ENCODE results near the gene FBN2. TPM values are rescaled to one million over a fixed set of nuclear protein-coding genes. Genes with fewer than 3 reads are reported as not detected.

FBN2 gene
- total and polyA plus RNA-seq, 5 experiments from 2014 or later, result 0.05 to 0.08 TPM; not detected in 3

DNA sequence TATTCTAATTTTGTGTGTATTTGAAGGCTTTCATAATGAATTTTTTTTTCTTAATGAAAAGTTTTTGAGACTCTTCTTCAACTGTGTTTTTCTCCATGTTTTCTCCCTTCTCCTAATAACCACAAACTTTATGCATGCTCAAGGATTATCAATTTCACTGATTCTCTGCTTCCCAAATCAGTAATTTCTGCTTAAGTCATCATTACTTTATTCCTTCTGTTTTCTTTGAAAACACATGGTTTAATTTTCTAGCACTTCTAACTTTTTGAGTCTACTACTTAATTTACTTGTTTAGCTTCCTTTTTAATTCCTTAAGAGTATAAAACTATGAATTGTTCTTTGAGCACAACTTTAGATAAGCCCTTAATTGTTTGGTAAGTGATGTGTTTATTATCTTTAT is 11.5 kb upstream of the FBN2 start:
- Mint-ChIP-seq H3K4me3 (no peak overlapping the region), H3K36me3 (peaks cover 0 to 14% (median 0%) of the 10 kb centered on the region in 3 donors), H3K9me3 (peaks cover 9 to 33% (median 22%) of the 10 kb centered on the region in 9 donors), H3K27me3 (peaks cover 0 to 4% (median 0%) of the 10 kb centered on the region in 5 donors), H3K4me1 (no peaks in the 10 kb centered on the region), H3K27ac (no peak overlapping the region)
- ATAC-seq (no peak), DNase-seq (no peak)
- POLR2A ChIA-PET, result no interaction called here

DNA sequence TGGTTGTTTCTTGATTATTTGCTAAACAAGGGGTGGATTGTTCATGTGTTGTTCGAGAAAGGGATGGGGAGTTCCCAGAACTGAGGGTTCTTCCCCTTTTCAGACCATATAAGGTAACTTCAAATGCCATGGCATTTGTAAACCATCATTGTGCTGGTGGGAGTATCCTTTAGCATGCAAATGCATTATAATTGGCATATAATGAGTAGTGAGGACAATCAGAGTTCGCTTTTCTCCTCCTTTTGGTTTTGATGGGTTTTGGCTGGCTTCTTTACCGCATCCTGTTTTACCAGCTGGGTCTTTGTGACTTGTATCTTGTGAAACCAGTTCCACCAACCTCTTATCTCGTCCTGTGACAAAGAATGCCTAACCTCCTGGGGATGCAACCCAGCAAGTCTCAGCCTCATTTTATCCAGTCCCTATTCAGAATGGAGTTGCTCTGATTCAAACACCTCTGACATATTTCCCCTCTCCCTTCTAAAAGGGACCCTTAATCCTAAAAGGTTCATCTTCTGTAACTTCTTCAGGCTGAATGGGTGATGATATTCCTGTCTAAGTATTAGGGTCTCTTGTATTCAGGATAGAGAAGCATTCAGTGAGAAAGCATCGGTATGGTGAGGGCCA is 8.7 kb upstream of the FBN2 start:
- H3K4me1 Mint-ChIP-seq, result no peaks in the 10 kb centered on the region
- no peak overlapping the region for H3K4me3 Mint-ChIP-seq
- peaks cover 5 to 24% (median 15%) of the 10 kb centered on the region in 9 donors for H3K9me3 Mint-ChIP-seq
- ATAC-seq (no peak), DNase-seq (no peak)
- no peaks in the 10 kb centered on the region for H3K27me3 Mint-ChIP-seq
- H3K36me3 Mint-ChIP-seq, result peaks cover 0 to 14% (median 2%) of the 10 kb centered on the region in 3 donors
- POLR2A ChIA-PET, result no interaction called here
- no peak overlapping the region for H3K27ac Mint-ChIP-seq

DNA sequence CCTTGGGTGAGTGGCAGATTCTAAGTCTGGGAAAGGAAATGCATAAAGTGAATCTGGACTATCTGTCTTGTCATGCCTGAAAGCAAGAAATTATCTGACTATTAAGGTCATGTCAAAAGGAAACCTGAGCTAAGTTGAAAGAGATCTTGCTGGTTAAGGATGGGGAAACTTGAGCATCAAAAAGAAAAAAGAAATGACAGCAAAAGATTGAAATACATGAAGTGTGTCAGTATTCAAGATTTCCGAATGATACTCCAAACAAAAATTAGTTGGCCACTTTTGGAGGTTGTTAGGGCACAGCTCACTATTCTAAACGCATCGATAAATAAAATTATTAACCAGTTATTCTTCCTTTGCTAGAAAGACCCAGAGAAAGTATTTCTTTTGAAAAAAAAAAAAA is 3.3 kb upstream of the FBN2 start:
- peaks cover 2 to 18% (median 2%) of the 10 kb centered on the region in 3 donors for H3K36me3 Mint-ChIP-seq
- peaks cover 0 to 4% (median under 1%) of the 10 kb centered on the region in 4 donors for H3K4me1 Mint-ChIP-seq
- POLR2A ChIA-PET, result no interaction called here
- no peak for DNase-seq
- no peak overlapping the region for H3K27ac Mint-ChIP-seq
- H3K27me3 Mint-ChIP-seq, result peaks cover 8 to 33% (median 18%) of the 10 kb centered on the region in 5 donors
- peaks cover 10 to 34% (median 17%) of the 10 kb centered on the region in 9 donors for H3K9me3 Mint-ChIP-seq
- no peak overlapping the region for H3K4me3 Mint-ChIP-seq
- ATAC-seq, result no peak

DNA sequence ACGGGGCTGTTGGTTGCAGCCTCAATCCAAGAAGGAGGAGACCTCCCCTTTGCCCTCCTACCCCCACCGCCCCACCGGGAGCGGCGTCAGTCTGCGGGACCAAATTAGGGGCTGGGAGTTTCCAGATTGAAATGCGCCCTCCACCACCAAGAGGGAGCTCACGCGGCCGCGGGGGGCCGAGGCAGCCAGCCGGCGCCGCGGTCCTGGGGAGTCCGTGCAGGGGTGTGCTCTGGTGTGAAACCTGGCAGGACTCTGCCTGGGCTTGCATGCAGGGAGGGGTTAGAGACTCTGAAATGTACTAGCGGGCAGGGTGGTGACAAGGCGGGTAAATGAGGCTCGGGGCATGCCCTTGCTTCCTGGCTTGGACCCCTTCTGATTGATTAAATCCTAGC is 989 bp upstream of the FBN2 start:
- peaks cover 2 to 26% (median 12%) of the 10 kb centered on the region in 9 donors for H3K9me3 Mint-ChIP-seq
- DNase-seq, result no peak
- peaks cover 19 to 52% (median 35%) of the 10 kb centered on the region in 5 donors for H3K27me3 Mint-ChIP-seq
- POLR2A ChIA-PET, result no interaction called here
- no peak overlapping the region for H3K27ac Mint-ChIP-seq
- no peak for ATAC-seq
- no peak overlapping the region for H3K4me3 Mint-ChIP-seq
- H3K4me1 Mint-ChIP-seq, result peaks cover 0 to 7% (median 2%) of the 10 kb centered on the region in 4 donors
- H3K36me3 Mint-ChIP-seq, result peaks cover 2 to 11% (median 2%) of the 10 kb centered on the region in 3 donors

DNA sequence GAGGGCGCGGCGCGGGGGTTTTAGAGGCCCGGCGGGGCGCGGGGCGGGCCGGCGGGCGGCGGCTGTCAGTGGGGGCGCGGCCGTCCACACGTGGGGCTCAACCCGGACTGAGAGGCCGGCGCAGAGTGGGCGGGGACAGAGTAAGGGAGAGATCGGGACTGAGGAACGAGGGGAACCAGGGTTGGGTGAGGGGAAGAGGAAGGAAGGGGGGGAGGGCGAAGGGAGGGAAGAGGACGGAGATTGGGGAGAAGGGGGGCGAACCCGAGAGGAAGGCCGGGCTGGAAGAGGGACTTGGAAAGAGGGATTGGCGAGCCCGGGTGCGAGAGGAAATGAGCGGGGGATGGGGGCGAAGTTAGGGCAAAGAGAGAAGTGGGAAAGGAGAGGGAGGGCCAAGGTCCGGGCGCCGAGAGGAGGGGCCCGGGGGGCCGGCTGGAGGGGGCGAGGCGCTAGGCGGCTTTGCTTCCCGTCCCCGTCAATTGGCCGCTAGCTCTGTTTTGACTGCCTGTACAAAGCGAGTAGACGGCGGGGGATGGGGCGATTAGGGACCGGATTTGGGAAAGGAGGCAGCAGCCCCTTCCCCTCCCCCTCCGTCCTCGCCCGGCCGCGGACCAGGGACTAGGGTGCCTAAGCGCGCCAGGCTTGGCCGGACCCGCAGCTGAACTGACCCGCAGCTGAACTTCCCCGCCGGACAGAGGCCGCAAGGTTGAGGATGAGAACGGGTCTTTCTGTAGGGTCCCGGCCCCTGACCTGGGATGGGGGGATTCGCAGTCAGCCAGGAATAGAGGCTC is 399 bp upstream of the FBN2 start:
- Mint-ChIP-seq H3K27me3 (peaks cover 19 to 52% (median 37%) of the 10 kb centered on the region in 5 donors), H3K27ac (no peak overlapping the region), H3K4me3 (peak overlapping the region in 2 of 10 donors; percentile 39 to 41), H3K9me3 (peaks cover 2 to 20% (median 7%) of the 10 kb centered on the region in 9 donors), H3K4me1 (peaks cover 0 to 7% (median 2%) of the 10 kb centered on the region in 4 donors), H3K36me3 (peaks cover 1 to 5% (median 2%) of the 10 kb centered on the region in 3 donors)
- POLR2A ChIA-PET, result no interaction called here
- peak in 2 of 10 donors; percentile 5 to 47 for DNase-seq
- ATAC-seq, result no peak

DNA sequence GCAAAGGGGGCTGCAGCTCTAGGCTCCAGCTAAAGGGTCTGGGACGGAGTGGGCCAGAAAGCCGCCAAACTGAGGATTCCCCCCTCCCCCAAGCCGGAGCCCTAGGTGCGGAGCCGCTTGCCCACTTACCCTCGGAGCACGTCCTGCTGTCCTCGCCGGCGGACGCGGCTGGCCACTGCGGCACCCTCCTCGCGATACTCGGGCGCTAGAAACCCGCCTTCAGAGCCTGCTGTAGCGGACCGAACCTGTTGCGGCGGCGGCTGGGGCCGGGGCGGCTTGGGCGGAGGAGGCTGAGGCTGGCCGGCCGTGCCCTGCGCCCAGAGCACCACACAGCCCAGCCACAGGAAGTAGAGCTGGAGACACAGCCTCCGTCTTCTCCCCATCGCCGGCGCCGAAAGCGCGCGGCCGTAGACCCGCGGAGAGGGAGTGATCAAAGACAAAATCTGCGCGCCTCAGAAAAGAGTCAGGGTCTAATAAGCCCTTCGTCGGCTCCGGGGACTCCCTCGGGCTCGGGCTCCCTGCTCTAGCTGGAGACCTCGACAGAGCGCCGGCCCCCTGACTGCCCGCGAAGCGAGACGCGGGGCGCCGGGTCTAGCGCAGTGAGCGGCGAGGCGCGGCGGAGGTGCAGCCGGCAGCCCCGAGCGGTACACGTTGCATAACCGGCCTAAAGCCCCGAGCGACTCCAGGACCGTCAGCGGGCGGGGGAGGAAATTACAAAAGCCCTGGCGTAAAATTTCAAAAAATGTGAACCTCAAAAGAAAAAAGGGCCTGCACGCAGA is 635 bp downstream of the FBN2 start:
- H3K27me3 Mint-ChIP-seq, result peaks cover 19 to 52% (median 37%) of the 10 kb centered on the region in 5 donors
- POLR2A ChIA-PET, result no interaction called here
- peaks cover 0 to 18% (median 7%) of the 10 kb centered on the region in 9 donors for H3K9me3 Mint-ChIP-seq
- H3K36me3 Mint-ChIP-seq, result peaks cover 0 to 4% (median 2%) of the 10 kb centered on the region in 3 donors
- peaks cover 0 to 7% (median 2%) of the 10 kb centered on the region in 4 donors for H3K4me1 Mint-ChIP-seq
- H3K27ac Mint-ChIP-seq, result no peak overlapping the region
- peak overlapping the region in 5 of 10 donors; percentile 18 to 48 (median 41) for H3K4me3 Mint-ChIP-seq
- ATAC-seq, result no peak
- DNase-seq, result peak in 2 of 10 donors; percentile 3 to 54

DNA sequence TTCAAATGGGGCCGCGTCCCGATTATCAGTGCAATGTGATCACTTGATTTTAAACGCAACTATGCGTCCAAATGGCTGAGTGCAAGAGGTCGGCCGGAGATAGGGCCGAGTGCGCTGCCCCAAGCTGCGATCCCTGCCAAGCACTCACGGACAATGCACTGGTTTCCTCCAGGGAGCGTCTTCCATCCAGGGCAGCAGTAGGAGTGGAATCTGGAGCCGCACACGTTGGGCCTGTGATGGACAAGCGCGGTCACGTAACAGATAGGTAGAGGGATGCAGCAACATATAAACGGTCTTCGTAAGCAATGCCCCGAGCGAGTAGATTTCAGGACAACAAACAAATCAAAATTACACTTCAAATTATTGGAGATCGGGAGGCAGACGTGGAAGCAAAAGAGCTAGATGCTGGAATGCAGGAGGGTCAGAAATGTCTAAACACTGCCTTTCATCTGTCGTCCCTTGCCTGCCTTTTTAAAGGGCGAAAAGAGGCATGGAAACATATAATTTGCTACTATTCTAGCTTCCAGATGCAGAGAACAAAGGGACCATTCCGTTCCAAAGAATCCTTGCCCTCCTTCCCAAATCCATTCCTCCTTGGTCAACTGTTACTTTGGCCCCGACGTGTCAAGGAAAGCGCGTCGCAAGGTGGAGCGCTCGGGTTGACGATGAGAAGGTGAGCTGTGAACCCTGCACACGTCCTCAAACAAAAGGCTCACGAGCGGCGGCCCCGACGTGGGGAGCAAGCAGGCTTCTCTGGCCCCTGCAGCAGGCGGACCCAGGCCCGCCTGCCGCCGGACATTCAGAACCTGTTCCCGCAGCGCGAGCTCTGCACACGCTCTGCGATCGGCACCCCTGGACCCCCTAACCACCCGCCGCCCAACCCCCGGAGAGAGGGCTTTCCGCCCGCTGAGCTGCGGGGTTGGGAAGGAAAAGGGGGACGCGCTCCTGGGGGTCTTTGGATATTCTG is 1.5 kb downstream of the FBN2 start:
- H3K36me3 Mint-ChIP-seq, result peaks cover 0 to 4% (median 2%) of the 10 kb centered on the region in 3 donors
- no peak overlapping the region for H3K27ac Mint-ChIP-seq
- DNase-seq, result no peak
- peaks cover 0 to 16% (median 7%) of the 10 kb centered on the region in 9 donors for H3K9me3 Mint-ChIP-seq
- peak overlapping the region in 2 of 10 donors; percentile 19 to 34 for H3K4me3 Mint-ChIP-seq
- POLR2A ChIA-PET, result no interaction called here
- H3K4me1 Mint-ChIP-seq, result peaks cover 0 to 7% (median 2%) of the 10 kb centered on the region in 4 donors
- ATAC-seq, result no peak
- H3K27me3 Mint-ChIP-seq, result peaks cover 19 to 51% (median 37%) of the 10 kb centered on the region in 5 donors

DNA sequence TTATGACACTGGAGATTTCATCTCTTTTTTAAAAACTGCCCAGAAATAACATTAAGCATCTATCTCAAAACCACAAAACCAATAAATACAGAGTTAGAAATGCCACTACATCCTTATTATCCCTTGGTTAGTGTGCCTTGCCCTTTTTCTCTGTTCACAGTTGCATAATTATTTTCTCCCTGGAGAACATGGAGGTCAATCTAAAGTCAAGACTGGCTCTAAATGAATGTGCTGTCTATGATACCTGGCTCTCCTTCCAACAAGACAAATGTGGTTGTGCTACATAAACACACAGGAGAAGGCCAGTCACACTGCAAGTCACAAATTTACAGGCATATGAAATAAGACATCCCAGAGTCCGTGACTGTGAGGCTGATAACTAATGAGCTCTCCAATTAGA is 2.8 kb downstream of the FBN2 start:
- POLR2A ChIA-PET, result no interaction called here
- H3K27ac Mint-ChIP-seq, result no peak overlapping the region
- peaks cover 17 to 39% (median 28%) of the 10 kb centered on the region in 5 donors for H3K27me3 Mint-ChIP-seq
- H3K4me3 Mint-ChIP-seq, result no peak overlapping the region
- ATAC-seq (no peak), DNase-seq (no peak)
- peaks cover 0 to 7% (median 2%) of the 10 kb centered on the region in 4 donors for H3K4me1 Mint-ChIP-seq
- peaks cover 0 to 4% (median 2%) of the 10 kb centered on the region in 3 donors for H3K36me3 Mint-ChIP-seq
- peaks cover 0 to 16% (median 1%) of the 10 kb centered on the region in 9 donors for H3K9me3 Mint-ChIP-seq

DNA sequence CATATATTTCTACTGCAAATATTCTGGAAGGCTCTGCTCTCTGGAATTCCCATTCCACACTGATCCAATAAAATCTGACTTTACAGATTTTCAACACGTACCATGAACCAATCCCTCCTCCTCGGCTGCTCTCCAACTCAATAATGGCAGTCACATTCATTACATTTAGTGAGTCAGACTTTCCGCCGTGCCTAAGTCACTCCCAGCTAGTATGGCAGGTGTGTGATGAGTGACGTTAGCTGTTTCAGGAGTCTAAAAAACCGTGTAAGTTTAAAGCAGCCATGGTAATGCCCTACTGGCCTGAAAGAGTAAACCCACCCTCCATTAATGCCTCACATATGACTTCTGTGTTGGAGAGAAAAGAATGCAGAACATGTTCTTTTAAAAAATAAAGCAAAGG is 3.3 kb downstream of the FBN2 start:
- no peak for ATAC-seq
- Mint-ChIP-seq H3K4me1 (peaks cover 0 to 7% (median 2%) of the 10 kb centered on the region in 4 donors), H3K36me3 (peaks cover 0 to 4% (median 2%) of the 10 kb centered on the region in 3 donors), H3K27me3 (peaks cover 16 to 35% (median 25%) of the 10 kb centered on the region in 5 donors), H3K27ac (no peak overlapping the region), H3K4me3 (no peak overlapping the region), H3K9me3 (peaks cover 0 to 14% (median 0%) of the 10 kb centered on the region in 9 donors)
- DNase-seq, result no peak
- POLR2A ChIA-PET, result no interaction called here

DNA sequence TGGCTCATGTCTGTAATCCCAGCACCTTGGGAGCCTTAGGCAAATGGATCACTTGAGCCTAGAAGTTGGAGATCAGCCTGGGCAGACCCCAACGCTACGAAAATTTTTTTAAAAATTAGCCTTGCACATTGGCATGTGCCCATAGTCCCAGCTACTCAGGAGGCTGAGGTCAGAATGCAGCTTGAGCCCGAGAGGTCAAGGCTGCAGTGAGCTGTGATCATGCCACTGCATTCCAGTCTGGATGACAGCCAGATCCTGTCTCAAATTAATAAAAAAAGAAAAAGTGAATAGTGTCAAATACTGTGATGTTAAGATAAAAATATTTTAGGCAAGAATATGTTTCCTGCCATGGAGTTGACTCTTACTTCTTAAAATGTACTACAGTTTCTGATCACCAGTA is 5.3 kb downstream of the FBN2 start:
- Mint-ChIP-seq H3K36me3 (peaks cover 0 to 2% (median 0%) of the 10 kb centered on the region in 3 donors), H3K9me3 (peaks cover 0 to 7% (median 0%) of the 10 kb centered on the region in 9 donors), H3K4me1 (peaks cover 0 to 4% (median 2%) of the 10 kb centered on the region in 4 donors), H3K4me3 (no peak overlapping the region), H3K27me3 (peaks cover 17 to 31% (median 22%) of the 10 kb centered on the region in 5 donors), H3K27ac (no peak overlapping the region)
- DNase-seq, result no peak
- POLR2A ChIA-PET, result no interaction called here
- ATAC-seq, result no peak

DNA sequence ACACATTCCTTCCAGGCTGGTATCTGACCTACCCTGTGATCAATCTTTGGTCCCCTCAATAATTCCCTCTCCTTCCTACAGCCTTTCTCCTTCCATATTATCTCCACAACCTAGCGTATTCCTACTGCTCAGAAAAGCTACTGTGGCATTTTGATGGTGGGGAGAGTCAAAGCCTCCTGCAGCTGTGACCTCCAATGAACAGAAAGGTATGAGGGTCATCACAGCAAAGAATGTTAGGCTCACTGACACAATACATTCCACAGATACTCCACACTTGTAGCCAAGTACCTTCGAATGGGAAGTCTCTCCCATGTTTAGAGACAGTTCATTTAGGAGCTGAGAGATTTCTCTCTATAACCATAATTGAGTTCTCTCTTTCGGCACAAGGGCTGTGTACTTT is 5.9 kb downstream of the FBN2 start:
- H3K4me1 Mint-ChIP-seq, result peaks cover 0 to 4% (median 2%) of the 10 kb centered on the region in 4 donors
- no peak overlapping the region for H3K4me3 Mint-ChIP-seq
- H3K27ac Mint-ChIP-seq, result no peak overlapping the region
- ATAC-seq (no peak), DNase-seq (no peak)
- POLR2A ChIA-PET, result no interaction called here
- peaks cover 0 to 2% (median 0%) of the 10 kb centered on the region in 3 donors for H3K36me3 Mint-ChIP-seq
- peaks cover 17 to 31% (median 22%) of the 10 kb centered on the region in 5 donors for H3K27me3 Mint-ChIP-seq
- peaks cover 0 to 7% (median 0%) of the 10 kb centered on the region in 9 donors for H3K9me3 Mint-ChIP-seq
